Neural progenitor cell (in vitro differentiated cells): ENCODE results near the gene KIF22. TPM values are rescaled to one million over a fixed set of nuclear protein-coding genes. Genes with fewer than 3 reads are reported as not detected.
A peak's percentile ranks its signal among the peaks of the same experiment; 100 is the strongest.

Experiments used
- DNase-seq: peaks from one replicate; pipeline ENCODE4 v3.0.0-alpha.2; 2016; ENCODE audit warnings: low spot score
- H2AFZ ChIP-seq: fragments of 200-600 bp; sonication (generic); replicated peaks from 2 replicates; pipeline ENCODE4 v1.6.1; 2016; ENCODE audit warnings: antibody characterized with exemption
- H3F3A ChIP-seq: fragments of 200-600 bp; sonication (generic); 2 replicates; pipeline ENCODE4 v1.6.1; 2016; ENCODE audit warnings: antibody characterized with exemption, low read depth
- H3K27ac ChIP-seq: fragments of 200-600 bp; sonication (generic); 2 replicates; pipeline ENCODE4 v1.5.1; 2016; ENCODE audit warnings: mild to moderate bottlenecking
- H3K27me3 ChIP-seq: fragments of 200-600 bp; sonication (generic); 2 replicates; pipeline ENCODE4 v1.6.1; 2016; ENCODE audit warnings: mild to moderate bottlenecking, moderate library complexity
- H3K36me3 ChIP-seq: fragments of 200-600 bp; sonication (generic); 2 replicates; pipeline ENCODE4 v1.5.1; 2016
- H3K4me1 ChIP-seq: fragments of 200-600 bp; sonication (generic); 2 replicates; pipeline ENCODE4 v1.6.1; 2016; ENCODE audit warnings: mixed run types
- H3K4me2 ChIP-seq: fragments of 200-600 bp; sonication (generic); 2 replicates; pipeline ENCODE4 v1.6.1; 2016
- H3K4me3 ChIP-seq: fragments of 200-600 bp; sonication (generic); 2 replicates; pipeline ENCODE4 v1.5.1; 2016
- H3K79me2 ChIP-seq: fragments of 200-600 bp; sonication (generic); 2 replicates; pipeline ENCODE4 v1.6.1; 2016; ENCODE audit warnings: low read depth
- H3K9ac ChIP-seq: fragments of 200-600 bp; sonication (generic); 2 replicates; pipeline ENCODE4 v1.6.1; 2016
- H3K9me3 ChIP-seq: fragments of 200-600 bp; sonication (generic); 2 replicates; pipeline ENCODE4 v1.5.1; 2016; ENCODE audit warnings: low read depth
- H4K20me1 ChIP-seq: fragments of 200-600 bp; sonication (generic); 2 replicates; pipeline ENCODE4 v1.6.1; 2016; ENCODE audit warnings: low read depth
- H3K27ac Mint-ChIP-seq: 3 replicates; pipeline ENCODE4 v1.8.0; 2021; ENCODE audit warnings: mixed read lengths
- H3K27me3 Mint-ChIP-seq: 2 replicates; pipeline ENCODE4 v1.8.0; 2022; ENCODE audit warnings: low read depth, mild to moderate bottlenecking, inconsistent platforms, moderate library complexity, mixed read lengths; ENCODE audit not compliant: insufficient read depth
- H3K36me3 Mint-ChIP-seq: 3 replicates; pipeline ENCODE4 v1.8.0; 2021; ENCODE audit warnings: mixed read lengths
- H3K4me1 Mint-ChIP-seq: 3 replicates; pipeline ENCODE4 v1.8.0; 2021; ENCODE audit warnings: mixed read lengths
- H3K4me3 Mint-ChIP-seq: 3 replicates; pipeline ENCODE4 v1.8.0; 2021; ENCODE audit warnings: mild to moderate bottlenecking, moderate library complexity, mixed read lengths
- H3K9me3 Mint-ChIP-seq: 3 replicates; pipeline ENCODE4 v1.8.0; 2020; ENCODE audit warnings: mixed read lengths
- EZH2 ChIP-seq: fragments of 200-600 bp; sonication (generic); IDR thresholded peaks from 2 replicates; pipeline ENCODE4 v1.6.1; 2017; ENCODE audit warnings: antibody characterized with exemption, mild to moderate bottlenecking, moderate library complexity
- EZH2phosphoT487 ChIP-seq: fragments of 200-600 bp; sonication (generic); IDR thresholded peaks from 2 replicates; pipeline ENCODE4 v1.6.1; 2017; ENCODE audit warnings: antibody characterized with exemption
- total RNA-seq: library from RNA; depleted of rRNA; stranded (reverse); fragments of >200 nt; gene quantifications from 2 replicates; pipeline ENCODE4 v1.2.3, GENCODE V29; 2015; ENCODE audit warnings: low replicate concordance
- TF ChIP-seq, protein P1 (sequence below): fragments of 200-600 bp; sonication (generic); IDR thresholded peaks from 2 replicates; pipeline ENCODE4 v1.5.1; 2017; ENCODE audit warnings: antibody characterized with exemption, mild to moderate bottlenecking

Gene KIF22
- total RNA-seq, 1 donor from 2014 or later, result 173 TPM

DNA sequence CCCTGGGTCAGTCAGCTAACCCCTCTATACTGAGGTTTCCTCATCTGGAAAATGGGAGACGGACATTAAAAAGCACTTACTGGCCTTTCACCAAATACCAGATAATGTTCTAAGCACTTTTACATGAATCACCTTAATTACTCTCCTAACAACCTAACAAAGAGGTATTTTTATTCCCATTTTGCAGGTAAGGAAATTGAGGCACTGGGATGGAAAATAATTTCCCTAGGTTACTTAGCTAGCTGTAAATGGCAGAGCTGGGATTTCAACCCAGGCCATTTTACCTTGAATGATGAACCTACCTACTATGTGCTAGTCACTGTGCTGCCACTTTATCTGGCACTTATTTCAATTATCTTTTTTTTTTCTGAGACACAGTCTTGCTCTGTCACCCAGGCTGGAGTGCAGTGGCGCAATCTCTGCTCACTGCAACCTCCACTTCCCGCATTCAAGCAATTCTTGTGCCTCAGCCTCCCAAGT lies 3.7 kb downstream of the KIF22 start:
- Mint-ChIP-seq H3K9me3 (no peaks in the 10 kb centered on the region), H3K36me3 (peaks cover 31% of the 10 kb centered on the region), H3K27me3 (no peaks in the 10 kb centered on the region), H3K27ac (no peak overlapping the region), H3K4me1 (peaks cover 31% of the 10 kb centered on the region), H3K4me3 (no peak overlapping the region)
- Histone ChIP-seq H3F3A (peaks cover 13% of the 10 kb centered on the region), H3K27me3 (no peaks in the 10 kb centered on the region), H3K9ac (no peak overlapping the region), H3K36me3 (peaks cover 9% of the 10 kb centered on the region), H3K4me2 (no peak overlapping the region), H3K4me3 (no peak overlapping the region), H2AFZ (no peak overlapping the region), H3K9me3 (no peaks in the 10 kb centered on the region), H3K79me2 (peaks cover 70% of the 10 kb centered on the region), H3K27ac (no peak overlapping the region), H4K20me1 (peaks cover 39% of the 10 kb centered on the region), H3K4me1 (peaks cover 18% of the 10 kb centered on the region)
- TF ChIP-seq EZH2phosphoT487 (no peak), EZH2 (no peak)
- TF ChIP-seq, protein P1, sequence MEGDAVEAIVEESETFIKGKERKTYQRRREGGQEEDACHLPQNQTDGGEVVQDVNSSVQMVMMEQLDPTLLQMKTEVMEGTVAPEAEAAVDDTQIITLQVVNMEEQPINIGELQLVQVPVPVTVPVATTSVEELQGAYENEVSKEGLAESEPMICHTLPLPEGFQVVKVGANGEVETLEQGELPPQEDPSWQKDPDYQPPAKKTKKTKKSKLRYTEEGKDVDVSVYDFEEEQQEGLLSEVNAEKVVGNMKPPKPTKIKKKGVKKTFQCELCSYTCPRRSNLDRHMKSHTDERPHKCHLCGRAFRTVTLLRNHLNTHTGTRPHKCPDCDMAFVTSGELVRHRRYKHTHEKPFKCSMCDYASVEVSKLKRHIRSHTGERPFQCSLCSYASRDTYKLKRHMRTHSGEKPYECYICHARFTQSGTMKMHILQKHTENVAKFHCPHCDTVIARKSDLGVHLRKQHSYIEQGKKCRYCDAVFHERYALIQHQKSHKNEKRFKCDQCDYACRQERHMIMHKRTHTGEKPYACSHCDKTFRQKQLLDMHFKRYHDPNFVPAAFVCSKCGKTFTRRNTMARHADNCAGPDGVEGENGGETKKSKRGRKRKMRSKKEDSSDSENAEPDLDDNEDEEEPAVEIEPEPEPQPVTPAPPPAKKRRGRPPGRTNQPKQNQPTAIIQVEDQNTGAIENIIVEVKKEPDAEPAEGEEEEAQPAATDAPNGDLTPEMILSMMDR, result no peak
- DNase-seq, result no peak

- H3K27ac Mint-ChIP-seq, result peak overlapping the region; percentile 13
- peaks cover 2% of the 10 kb centered on the region for H3K27me3 Mint-ChIP-seq
- no peak for DNase-seq
- peaks cover 3% of the 10 kb centered on the region for H4K20me1 ChIP-seq
- H2AFZ ChIP-seq, result no peak overlapping the region
- peaks cover 13% of the 10 kb centered on the region for H3K79me2 ChIP-seq
- H3K9me3 Mint-ChIP-seq, result no peaks in the 10 kb centered on the region
- no peak overlapping the region for H3K9ac ChIP-seq
- no peaks in the 10 kb centered on the region for H3K9me3 ChIP-seq
- H3K4me1 ChIP-seq, result peaks cover 9% of the 10 kb centered on the region
- no peak overlapping the region for H3K4me3 ChIP-seq
- peaks cover 31% of the 10 kb centered on the region for H3K36me3 Mint-ChIP-seq
- H3K4me1 Mint-ChIP-seq, result peaks cover 20% of the 10 kb centered on the region
- peak overlapping the region; percentile 46 for H3K4me3 Mint-ChIP-seq
- H3K27me3 ChIP-seq, result no peaks in the 10 kb centered on the region
- peaks cover 44% of the 10 kb centered on the region for H3F3A ChIP-seq
- no peak overlapping the region for H3K4me2 ChIP-seq
- H3K27ac ChIP-seq, result peak overlapping the region; percentile 61
- no peak for TF ChIP-seq EZH2phosphoT487
- peaks cover 5% of the 10 kb centered on the region for H3K36me3 ChIP-seq
These were observed 11.9 kb downstream of the KIF22 start for GRCh38 chr16:29802416-29802935.

GRCh38 chr16:29804020-29804419 lies 13.5 kb downstream of the KIF22 start:
- Histone ChIP-seq H3K4me1 (peaks cover 19% of the 10 kb centered on the region), H3K4me2 (peak overlapping the region; percentile 86), H3K79me2 (peaks cover 25% of the 10 kb centered on the region), H3K36me3 (no peaks in the 10 kb centered on the region), H3F3A (peaks cover 57% of the 10 kb centered on the region), H3K4me3 (no peak overlapping the region), H2AFZ (no peak overlapping the region), H3K27ac (peak overlapping the region; percentile 86), H3K27me3 (no peaks in the 10 kb centered on the region), H4K20me1 (peaks cover 18% of the 10 kb centered on the region), H3K9me3 (no peaks in the 10 kb centered on the region), H3K9ac (no peak overlapping the region)
- DNase-seq, result peak; percentile 8
- H3K4me1 Mint-ChIP-seq, result peaks cover 32% of the 10 kb centered on the region
- H3K4me3 Mint-ChIP-seq, result peak overlapping the region; percentile 84
- H3K27me3 Mint-ChIP-seq, result peaks cover 8% of the 10 kb centered on the region
- H3K27ac Mint-ChIP-seq, result no peak overlapping the region
- H3K36me3 Mint-ChIP-seq, result peaks cover 24% of the 10 kb centered on the region
- TF ChIP-seq EZH2, result no peak
- TF ChIP-seq, protein P1, result no peak
- no peak for TF ChIP-seq EZH2phosphoT487
- no peaks in the 10 kb centered on the region for H3K9me3 Mint-ChIP-seq
